Amygdala (tissue), 56 donors: ENCODE data around the gene GPR15.

Source experiments
- DNase-seq, 56 donors: peaks; one replicate each; lab custom pipeline; 2025; lab: John Stamatoyannopoulos, UW

GPR15 gene

DNA sequence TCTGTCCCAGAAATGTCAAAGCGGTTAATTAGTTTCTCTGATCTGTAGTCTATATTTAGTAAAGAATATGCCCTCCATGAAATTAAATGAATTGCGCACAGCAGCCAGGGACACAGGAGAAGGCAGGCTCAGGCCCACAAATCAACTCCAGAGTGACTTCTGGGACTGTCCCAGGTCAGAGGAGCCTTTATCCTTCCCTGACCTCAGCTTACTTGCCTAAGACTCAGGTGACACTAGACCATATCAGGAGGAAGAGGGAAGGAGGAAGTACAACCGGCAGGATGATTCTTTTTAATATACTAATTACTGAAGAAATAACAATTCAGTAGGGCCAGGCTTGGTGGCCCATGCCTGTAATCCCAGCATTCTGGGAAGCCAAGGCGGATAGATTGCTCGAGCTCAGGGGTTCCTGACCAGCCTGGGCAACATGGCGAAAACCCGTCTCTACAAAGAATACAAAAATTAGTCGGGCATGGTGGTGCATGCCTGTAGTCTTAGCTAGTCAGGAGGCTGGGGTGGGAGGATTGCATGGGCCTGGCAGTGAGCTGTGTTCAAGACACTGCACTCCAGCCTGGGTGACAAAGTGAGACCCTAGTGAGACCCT is 1.8 kb upstream of the GPR15 start:
- DNase-seq, result no peak

DNA sequence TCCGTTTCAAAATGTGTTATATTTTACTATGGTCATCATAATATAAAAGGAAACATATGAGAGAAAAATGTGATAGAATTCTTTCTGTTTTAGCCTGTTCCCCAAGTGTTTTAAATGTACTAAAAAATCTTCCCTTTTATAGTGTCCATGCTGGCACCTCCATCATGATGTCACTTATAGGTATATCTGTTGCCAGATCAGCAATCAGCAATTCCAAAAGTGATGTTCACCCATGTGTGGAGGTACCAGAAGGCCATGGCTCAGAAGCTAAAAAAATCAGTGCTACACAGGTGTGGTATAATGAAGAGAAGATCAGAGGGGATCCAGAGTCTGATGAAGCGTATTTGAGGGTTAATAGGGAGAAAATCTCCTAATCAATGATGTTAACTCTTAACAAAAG is 1.1 kb upstream of the GPR15 start:
- DNase-seq, result no peak

DNA sequence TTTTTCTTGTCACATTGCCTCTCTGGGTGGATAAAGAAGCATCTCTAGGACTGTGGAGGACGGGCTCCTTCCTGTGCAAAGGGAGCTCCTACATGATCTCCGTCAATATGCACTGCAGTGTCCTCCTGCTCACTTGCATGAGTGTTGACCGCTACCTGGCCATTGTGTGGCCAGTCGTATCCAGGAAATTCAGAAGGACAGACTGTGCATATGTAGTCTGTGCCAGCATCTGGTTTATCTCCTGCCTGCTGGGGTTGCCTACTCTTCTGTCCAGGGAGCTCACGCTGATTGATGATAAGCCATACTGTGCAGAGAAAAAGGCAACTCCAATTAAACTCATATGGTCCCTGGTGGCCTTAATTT is 478 bp downstream of the GPR15 start:
- DNase-seq, result no peak

- DNase-seq, result no peak
These were observed 1.2 kb downstream of the GPR15 start for GRCh38 chr3:98532709-98533571.

GRCh38 chr3:98534168-98534567 is 2.4 kb downstream of the GPR15 start:
- no peak for DNase-seq

GRCh38 chr3:98534734-98535133 is 3.0 kb downstream of the GPR15 start:
- DNase-seq, result no peak

DNA sequence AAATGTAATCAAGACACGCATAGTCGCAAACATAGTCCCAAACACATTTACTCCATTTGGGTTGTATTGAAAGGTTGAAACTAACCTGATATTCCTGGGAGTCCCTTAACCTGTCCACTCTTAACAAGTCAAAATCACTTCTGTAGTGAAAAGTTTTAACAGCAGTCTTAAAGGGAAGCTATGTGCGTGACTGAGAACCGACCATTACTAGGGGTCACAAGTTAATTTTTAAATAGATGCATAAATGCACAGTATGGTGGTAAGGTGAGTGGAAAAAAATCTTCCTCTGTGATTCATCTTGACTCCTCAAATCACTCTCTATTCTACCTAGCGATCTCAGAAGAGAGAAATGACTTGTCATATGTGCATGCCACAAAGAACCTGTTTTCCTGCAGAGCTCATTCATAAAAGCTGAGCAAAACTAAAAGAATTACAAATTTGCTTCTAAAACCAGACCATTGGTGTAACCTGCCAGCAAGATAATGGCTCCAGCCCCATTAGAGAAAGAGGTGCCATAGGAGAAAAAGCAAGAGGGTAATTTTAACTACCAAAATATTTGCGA is 4.8 kb downstream of the GPR15 start:
- no peak for DNase-seq

GRCh38 chr3:98540346-98540745 is 8.6 kb downstream of the GPR15 start:
- DNase-seq, result no peak

GRCh38 chr3:98541695-98542094 is 9.9 kb downstream of the GPR15 start:
- no peak for DNase-seq

DNA sequence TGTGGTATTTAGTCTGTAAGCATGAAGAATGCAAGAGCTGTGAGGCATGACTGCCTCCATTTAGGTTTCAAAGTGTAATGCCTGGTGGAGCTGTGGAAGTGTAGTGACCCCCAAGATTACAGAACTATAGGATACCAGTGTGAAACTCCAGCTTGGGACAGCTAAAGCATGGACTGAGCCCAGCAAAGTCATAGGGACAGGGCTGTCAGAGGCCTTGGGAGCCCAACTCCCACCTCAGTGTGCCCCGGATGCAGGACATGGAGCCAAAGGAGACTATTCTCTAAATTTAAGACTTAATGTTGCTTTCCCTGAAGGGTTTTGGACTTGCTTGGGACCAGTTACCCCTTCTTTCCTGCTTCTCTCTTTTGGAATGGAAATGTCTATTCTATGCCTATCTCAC is 10.8 kb downstream of the GPR15 start:
- no peak for DNase-seq

GRCh38 chr3:98545940-98546339 is 14.2 kb downstream of the GPR15 start:
- no peak for DNase-seq

DNA sequence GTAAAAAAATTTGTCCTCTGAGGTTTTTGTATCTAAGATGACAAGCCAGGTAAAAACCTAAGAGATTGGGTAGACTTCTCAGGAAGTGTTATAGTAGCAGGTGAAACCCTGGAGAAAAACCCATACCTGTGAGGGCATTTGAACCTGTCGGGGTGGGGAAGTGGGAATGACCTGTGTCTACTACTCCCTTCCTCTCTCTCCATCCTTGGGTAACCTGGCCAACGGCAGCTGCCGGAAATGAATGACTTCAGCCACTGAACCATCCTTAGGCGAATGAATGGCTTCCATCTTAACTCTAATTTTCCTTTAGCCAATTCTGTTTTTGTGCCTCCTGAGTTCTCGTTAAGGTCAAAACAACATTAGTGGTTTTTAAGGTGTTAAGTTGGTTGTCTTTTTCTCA is 16.8 kb downstream of the GPR15 start:
- no peak for DNase-seq

GRCh38 chr3:98550833-98551232 is 19.1 kb downstream of the GPR15 start:
- no peak for DNase-seq

DNA sequence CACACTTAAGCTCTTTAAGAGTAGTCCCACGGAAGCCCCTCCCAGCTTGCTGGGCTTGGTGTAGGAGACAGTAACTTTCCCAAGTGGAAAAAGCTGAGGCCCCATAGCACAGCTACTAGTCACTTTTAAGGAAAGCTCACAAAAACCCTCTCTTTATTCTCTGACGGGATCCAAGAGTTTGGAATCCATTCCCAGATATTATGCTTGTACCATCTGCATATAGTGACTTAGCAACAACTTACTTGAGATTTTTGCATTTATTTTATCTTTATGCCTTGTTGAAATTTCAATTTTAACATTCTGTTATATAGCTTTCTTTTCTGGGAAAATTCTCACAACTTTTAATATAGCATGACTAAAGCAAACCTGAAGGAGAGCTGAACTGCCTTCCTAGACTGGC is 19.5 kb downstream of the GPR15 start:
- DNase-seq, result no peak

DNA sequence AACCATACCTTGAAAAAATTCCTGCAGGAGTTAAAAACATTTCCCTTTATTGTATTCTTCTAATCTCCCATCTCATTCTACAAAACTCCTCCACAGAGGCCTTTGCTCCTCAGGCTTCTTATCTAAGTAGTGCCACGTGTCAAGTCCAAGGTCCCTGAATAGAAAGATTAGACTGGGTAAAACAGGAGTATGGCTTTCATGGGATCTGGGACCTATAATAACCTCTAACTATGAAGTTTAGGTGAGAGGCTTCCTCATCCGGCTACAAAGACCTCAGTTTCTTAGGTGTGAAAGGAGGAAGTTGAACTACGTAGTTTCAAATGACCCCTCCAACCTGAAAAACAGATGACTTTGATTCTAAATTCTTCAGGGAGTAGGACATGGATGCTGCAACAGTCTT is 20.0 kb downstream of the GPR15 start:
- no peak for DNase-seq

GRCh38 chr3:98552232-98553020 is 20.6 kb downstream of the GPR15 start:
- no peak for DNase-seq

DNA sequence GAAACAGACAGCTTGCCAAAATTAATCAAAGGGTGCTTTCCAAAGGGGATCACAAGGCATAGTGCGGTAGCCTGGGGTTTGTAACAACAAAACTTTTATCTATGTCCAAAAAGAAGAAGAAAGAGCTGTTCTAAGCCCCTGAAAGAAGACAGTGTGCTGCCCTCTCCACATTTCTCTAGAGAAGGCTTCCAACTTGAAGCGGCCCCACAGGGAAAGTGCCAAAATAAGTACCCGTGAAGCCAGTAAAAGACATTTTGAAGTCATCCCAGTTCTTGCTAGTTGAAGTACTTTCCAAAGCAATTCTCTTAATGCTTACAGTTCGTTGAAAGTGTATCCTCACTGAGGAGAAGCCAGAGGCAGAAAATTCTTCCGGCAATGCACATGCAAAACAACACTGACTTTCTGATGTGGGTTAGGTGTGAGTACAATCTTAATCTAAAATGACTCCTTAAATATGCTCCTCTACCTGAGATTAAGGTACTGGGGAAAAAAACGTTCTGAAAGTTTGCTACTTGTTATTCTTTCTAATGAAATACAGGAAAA is 21.3 kb downstream of the GPR15 start:
- DNase-seq, result no peak

DNA sequence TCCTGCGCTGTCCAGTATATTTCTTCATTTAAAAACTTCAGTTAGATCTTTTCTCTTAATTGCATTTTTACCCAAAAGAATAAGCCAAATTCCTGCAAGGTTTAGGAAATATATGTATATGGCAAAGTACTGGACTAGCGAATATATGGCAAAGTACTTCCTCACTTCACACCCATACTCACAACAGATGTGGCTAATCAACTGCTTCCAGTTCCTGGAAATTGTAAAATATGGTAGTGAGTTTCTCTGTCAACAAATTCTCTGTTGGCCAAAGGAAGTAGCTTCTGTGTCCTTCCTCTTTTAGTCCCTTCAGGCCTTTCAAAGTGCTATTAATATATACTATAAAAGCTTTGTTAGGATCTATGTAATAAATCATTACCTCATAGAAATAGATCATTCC is 22.0 kb downstream of the GPR15 start:
- DNase-seq, result no peak

DNA sequence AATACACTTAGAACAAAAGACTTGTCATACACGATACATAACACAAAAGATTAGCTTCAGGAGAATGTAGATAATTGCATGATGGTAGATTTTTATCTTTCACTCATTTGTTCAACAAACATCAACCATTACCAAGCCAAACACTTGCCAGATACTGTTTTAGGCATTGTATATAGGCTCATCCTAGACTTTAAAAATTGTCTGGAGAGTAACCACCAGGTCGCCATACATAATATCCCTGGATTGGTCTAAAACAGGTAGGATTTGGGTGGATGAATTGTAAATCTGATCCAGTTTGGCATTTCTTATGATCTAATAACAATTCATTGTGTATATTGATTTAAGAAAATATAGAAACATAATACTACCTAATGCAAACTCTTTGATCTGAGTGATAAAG is 22.8 kb downstream of the GPR15 start:
- no peak for DNase-seq

GRCh38 chr3:98555025-98555379 is 23.2 kb downstream of the GPR15 start:
- no peak for DNase-seq
